ENCODE results near the gene MAST2. TPM values are rescaled to one million over a fixed set of nuclear protein-coding genes. Genes with fewer than 3 reads are reported as not detected.
A peak's percentile ranks its signal among the peaks of the same experiment; 100 is the strongest.

MAST2 gene
- total and polyA plus RNA-seq, 2 of the 4 experiments (the other 2 are of a cell fraction), result 14.2 to 41.0 TPM

GRCh38 chr1:45802343-45803298, 791 bp upstream of the MAST2 start:
- Histone ChIP-seq H2BK120ac (ENCODE audit: low read depth, low read length) (peak overlapping the region; percentile 54), H3K14ac (replicated peaks; ENCODE audit: low read depth, low read length) (peak overlapping the region; percentile 92), H2BK20ac (ENCODE audit: low read depth, low read length) (peak overlapping the region; percentile 58), H3K27ac (ENCODE audit: insufficient read depth, low read length) (peak overlapping the region; percentile 87), H2BK5ac (ENCODE audit: low read depth, low read length, poor library complexity, severe bottlenecking) (peak overlapping the region; percentile 84), H4K20me1 (ENCODE audit: insufficient read depth, low read length) (peaks cover 10% of the 10 kb centered on the region), H3K23ac (ENCODE audit: low read depth, low read length) (peak overlapping the region; percentile 51), H3K18ac (ENCODE audit: low read depth, low read length) (peak overlapping the region; percentile 58), H4K5ac (ENCODE audit: low read depth, low read length) (peak overlapping the region; percentile 26; the same call in 1 of the 2 replicates), H3K79me1 (ENCODE audit: low read depth in 1 of 2, low read length in 2 of 2) (peaks cover 8 to 29% of the 10 kb centered on the region in 2 experiments), H4K8ac (ENCODE audit: low read depth in 2 of 2, low read length in 2 of 2) (peak overlapping the region; percentile 73 to 85), H3K9me3 (ENCODE audit: control insufficient read depth, insufficient read depth, low read length) (no peaks in the 10 kb centered on the region), H2AFZ (replicated peaks; ENCODE audit: low read length, poor library complexity) (peak overlapping the region; percentile 82), H3K9ac (ENCODE audit: low read depth, low read length) (peak overlapping the region; percentile 81), H3K27me3 (ENCODE audit: control insufficient read depth, insufficient read depth, low read length) (no peaks in the 10 kb centered on the region), H3K36me3 (ENCODE audit: control insufficient read depth, insufficient read depth, low read length) (no peaks in the 10 kb centered on the region), H3K4me3 (ENCODE audit: insufficient read depth, low read depth, low read length) (peak overlapping the region; percentile 68), H3K4me1 (ENCODE audit: control insufficient read depth, insufficient read depth, low read length) (peaks cover 5% of the 10 kb centered on the region), H3K9me1 (ENCODE audit: insufficient read depth, low read length) (peaks cover 5% of the 10 kb centered on the region), H3K56ac (ENCODE audit: extremely low read depth, insufficient read depth, low read length) (peak overlapping the region; percentile 90), H2AK9ac (replicated peaks; ENCODE audit: low read depth, low read length, poor library complexity) (peak overlapping the region; percentile 43), H3K4ac (ENCODE audit: low read depth, low read length) (peak overlapping the region; percentile 75), H2BK15ac (ENCODE audit: low read depth, low read length) (peak overlapping the region; percentile 63; the same call in 1 of the 3 replicates), H4K91ac (ENCODE audit: insufficient read depth, low read depth, low read length) (peak overlapping the region; percentile 87), H2AK5ac (ENCODE audit: low read depth, low read length) (peak overlapping the region; percentile 65), H3K4me2 (ENCODE audit: low read depth, low read length) (peak overlapping the region; percentile 91)
- in situ Hi-C loops (cut with MboI; ENCODE audit: low sequenced_read_pairs), result no loop called here
- WGBS, 2 experiments (ENCODE audit: extremely low coverage in 2 of 2, insufficient read length in 1 of 2), result 0% methylated on average over 1 of the region's 11 CpGs; no CpG with 5 or more reads in 1 of the 2 experiments
- ChIA-PET CTCF (interaction anchor here (0.6 kb wide), 1 partner anchor 12 kb away, joined by 3 read pairs; no protein-coding TSS in a partner anchor), POLR2A (ENCODE audit: unreplicated experiment) (interaction anchor here (0.5 to 1.1 kb wide), 4 partner anchors 12 to 282 kb away, joined by 3 to 10 read pairs (median 4); no protein-coding TSS in a partner anchor)
- DNase-seq, result peak; percentile 99
- dilution Hi-C loops (cut with HindIII; ENCODE audit: low sequenced_read_pairs, unreplicated experiment), result no loop called here
- no TSS peak for BruUV-seq (replicated peaks)
- ATAC-seq (ENCODE audit: low read depth), result peak; percentile 89
- intact Hi-C loops (cut with micrococcal nuclease), result loop anchor here (2.0 to 5.0 kb wide), 3 partner anchors 35 to 116 kb away; partner anchors contain the start of genes GPBP1L1 and IPP
- TF ChIP-seq BHLHE40 (IDR thresholded peaks at IDR 0.05; ENCODE audit: low read depth, low read length) (peak; percentile 56), RFX5 (IDR thresholded peaks at IDR 0.05; ENCODE audit: low read depth, low read length) (no peak), CEBPB (IDR thresholded peaks at IDR 0.05; ENCODE audit: low read depth, low read length) (no peak), CHD1 (IDR thresholded peaks at IDR 0.05; ENCODE audit: low read depth, low read length) (no peak), NFE2L2 (IDR thresholded peaks at IDR 0.05; ENCODE audit: low read depth, low read length) (no peak), FOS (IDR thresholded peaks at IDR 0.05; ENCODE audit: low read depth, low read length) (peak; percentile 95), MXI1 (IDR thresholded peaks at IDR 0.05; ENCODE audit: borderline replicate concordance, low read depth, low read length) (peak; percentile 97), SMC3 (IDR thresholded peaks at IDR 0.05; ENCODE audit: low read depth, low read length) (peak; percentile 2; the same call in 1 of the 2 replicates), USF2 (IDR thresholded peaks at IDR 0.05; ENCODE audit: low read depth, low read length) (peak; percentile 83), CTCF (conservative IDR thresholded peaks at IDR 0.05; ENCODE audit: low read depth, low read length) (no peak), MAFK (IDR thresholded peaks at IDR 0.05; ENCODE audit: low read depth, low read length) (no peak), MAZ (IDR thresholded peaks at IDR 0.05; ENCODE audit: borderline replicate concordance, low read depth, low read length) (no peak), RCOR1 (IDR thresholded peaks at IDR 0.05; ENCODE audit: insufficient replicate concordance, low read length) (no peak), RAD21 (IDR thresholded peaks at IDR 0.05; ENCODE audit: low read length) (peak; percentile 32; the same call in 1 of the 2 replicates), POLR2A (IDR thresholded peaks at IDR 0.05; ENCODE audit: low read depth, low read length) (no peak)

Data from IMR-90 (cell line).